ENCODE results near the gene PDZD2.

Gene PDZD2

GRCh38 chr5:32089146-32090000 is 450.4 kb downstream of the PDZD2 start:
- no peak for TF ChIP-seq CTCF (IDR thresholded peaks at IDR 0.05; ENCODE audit: insufficient read depth, missing control alignments)
- DNase-seq (ENCODE audit: insufficient read length, low spot score) (no peak), FAIRE-seq (no peak)

GRCh38 chr5:32090026-32090754 is 451.3 kb downstream of the PDZD2 start:
- FAIRE-seq (no peak), DNase-seq (ENCODE audit: insufficient read length, low spot score) (no peak)
- TF ChIP-seq CTCF (IDR thresholded peaks at IDR 0.05; ENCODE audit: insufficient read depth, missing control alignments): no peak

- FAIRE-seq: no peak
- no peak for TF ChIP-seq CTCF (IDR thresholded peaks at IDR 0.05; ENCODE audit: insufficient read depth, missing control alignments)
- no peak for DNase-seq (ENCODE audit: insufficient read length, low spot score)
Observed at GRCh38 chr5:32090755-32091128, 451.8 kb downstream of the PDZD2 start.

- FAIRE-seq: no peak
- peak; percentile 89 for TF ChIP-seq CTCF (IDR thresholded peaks at IDR 0.05; ENCODE audit: insufficient read depth, missing control alignments)
Observed at GRCh38 chr5:32092938-32093812, 454.2 kb downstream of the PDZD2 start.

GRCh38 chr5:32094691-32095090 is 455.8 kb downstream of the PDZD2 start:
- no peak for DNase-seq (ENCODE audit: insufficient read length, low spot score)
- TF ChIP-seq CTCF (IDR thresholded peaks at IDR 0.05; ENCODE audit: insufficient read depth, missing control alignments): no peak
- FAIRE-seq: no peak

More at GRCh38 chr5:32092938-32093812, 454.2 kb downstream of the PDZD2 start:
- peak; percentile 53 for DNase-seq (ENCODE audit: insufficient read length, low spot score)

- FAIRE-seq (no peak), DNase-seq (ENCODE audit: insufficient read length, low spot score) (no peak)
- no peak for TF ChIP-seq CTCF (IDR thresholded peaks at IDR 0.05; ENCODE audit: insufficient read depth, missing control alignments)
Observed at GRCh38 chr5:32095261-32095671, 456.3 kb downstream of the PDZD2 start.

Measured in D721Med (cell line).